WTC11 (cell line): ENCODE data around the gene ZBP1. TPM values are rescaled to one million over a fixed set of nuclear protein-coding genes. Genes with fewer than 3 reads are reported as not detected.

Experiments used
- ATAC-seq: fragments of 200-7000 bp; cut with Tn5 transposase; 2 replicates; pipeline ENCODE4 v1.10.0; 2021; ENCODE audit warnings: mild to moderate bottlenecking, moderate library complexity
- CTCF ChIA-PET: fragments of 300-600 bp; sonication (Branson Sonifier 250); formaldehyde crosslinking; loops from one replicate; lab custom pipeline; 2021; ENCODE audit warnings: antibody characterized with exemption; lab: Charles Lee
- POLR2A ChIA-PET: fragments of 350-600 bp; sonication (Branson Sonifier 250); formaldehyde crosslinking; loops from one replicate; lab custom pipeline; 2021; ENCODE audit warnings: antibody characterized with exemption; lab: Charles Lee
- DNase-seq: peaks from one replicate; pipeline ENCODE4 v3.0.0; 2021; ENCODE audit warnings: low spot score
- H3K27ac Mint-ChIP-seq: 2 replicates; pipeline ENCODE4 v1.8.0; 2021; ENCODE audit warnings: mixed read lengths
- H3K27me3 Mint-ChIP-seq: 2 replicates; pipeline ENCODE4 v1.8.0; 2021; ENCODE audit warnings: low read depth, mild to moderate bottlenecking, moderate library complexity, mixed read lengths
- H3K36me3 Mint-ChIP-seq: 2 replicates; pipeline ENCODE4 v1.8.0; 2021; ENCODE audit warnings: mixed read lengths
- H3K4me1 Mint-ChIP-seq: 2 replicates; pipeline ENCODE4 v1.8.0; 2022; ENCODE audit warnings: mixed read lengths
- H3K4me3 Mint-ChIP-seq: 2 replicates; pipeline ENCODE4 v1.8.0; 2021; ENCODE audit warnings: mild to moderate bottlenecking, moderate library complexity, mixed read lengths
- H3K9me3 Mint-ChIP-seq: 2 replicates; pipeline ENCODE4 v1.8.0; 2021; ENCODE audit warnings: mixed read lengths
- ELF4 ChIP-seq: sonication (generic); formaldehyde crosslinking; IDR thresholded peaks from 2 replicates; pipeline ENCODE4 v1.8.1; 2022; ENCODE audit warnings: low read depth, mild to moderate bottlenecking, moderate library complexity, missing genetic modification reagents
- ETV6 ChIP-seq: sonication (generic); formaldehyde crosslinking; IDR thresholded peaks from 2 replicates; pipeline ENCODE4 v1.8.1; 2022; ENCODE audit warnings: mild to moderate bottlenecking, missing genetic modification reagents
- IRF2 ChIP-seq: sonication (generic); formaldehyde crosslinking; IDR thresholded peaks from 2 replicates; pipeline ENCODE4 v1.8.0; 2022; ENCODE audit warnings: low read depth, missing genetic modification reagents, borderline replicate concordance
- NR2C2 ChIP-seq: sonication (generic); formaldehyde crosslinking; IDR thresholded peaks from 2 replicates; pipeline ENCODE4 v1.8.0; 2022; ENCODE audit warnings: mild to moderate bottlenecking, missing genetic modification reagents
- OVOL2 ChIP-seq: fragments of 250-450 bp; sonication (Bioruptor Pico); IDR thresholded peaks from 2 replicates; pipeline ENCODE4 v1.9.0; 2021; ENCODE audit warnings: mild to moderate bottlenecking, borderline replicate concordance
- TCF7 ChIP-seq: sonication (generic); formaldehyde crosslinking; IDR thresholded peaks from 2 replicates; pipeline ENCODE4 v1.8.0; 2022; ENCODE audit warnings: mild to moderate bottlenecking, low read depth, missing genetic modification reagents, moderate library complexity
- ZNF121 ChIP-seq: sonication (generic); formaldehyde crosslinking; IDR thresholded peaks from 2 replicates; pipeline ENCODE4 v1.8.0; 2023; ENCODE audit warnings: missing genetic modification reagents
- ZNF232 ChIP-seq: sonication (generic); formaldehyde crosslinking; IDR thresholded peaks from 2 replicates; pipeline ENCODE4 v1.8.0; 2022; ENCODE audit warnings: mild to moderate bottlenecking, missing genetic modification reagents
- ZNF263 ChIP-seq: sonication (generic); formaldehyde crosslinking; IDR thresholded peaks from 2 replicates; pipeline ENCODE4 v1.8.1; 2022; ENCODE audit warnings: low read depth, mild to moderate bottlenecking, moderate library complexity, missing genetic modification reagents
- ZNF423 ChIP-seq: fragments of 250-450 bp; sonication (Bioruptor Pico); IDR thresholded peaks from 2 replicates; pipeline ENCODE4 v2.1.2; 2022; ENCODE audit warnings: mild to moderate bottlenecking, moderate library complexity
- total RNA-seq: library from RNA; stranded (reverse); gene quantifications from 3 replicates; pipeline ENCODE4 v1.2.3, GENCODE V29; 2021
- TF ChIP-seq, protein P1 (sequence below): sonication (generic); formaldehyde crosslinking; IDR thresholded peaks from 2 replicates; pipeline ENCODE4 v1.8.1; 2023; ENCODE audit warnings: mild to moderate bottlenecking, missing genetic modification reagents, borderline replicate concordance
- TF ChIP-seq, protein P2 (sequence below): sonication (generic); formaldehyde crosslinking; IDR thresholded peaks from 2 replicates; pipeline ENCODE4 v1.8.0; 2023; ENCODE audit warnings: mild to moderate bottlenecking, missing genetic modification reagents
- TF ChIP-seq, protein P3 (sequence below): fragments of 250-450 bp; sonication (Bioruptor Pico); IDR thresholded peaks from 2 replicates; pipeline ENCODE4 v1.8.0; 2021; ENCODE audit warnings: mild to moderate bottlenecking
- TF ChIP-seq, protein P4 (sequence below): sonication (generic); formaldehyde crosslinking; IDR thresholded peaks from 2 replicates; pipeline ENCODE4 v1.8.0; 2022; ENCODE audit warnings: mild to moderate bottlenecking, missing genetic modification reagents
- TF ChIP-seq, protein P5 (sequence below): sonication (generic); formaldehyde crosslinking; conservative IDR thresholded peaks from 2 replicates; pipeline ENCODE4 v1.8.1; 2023; ENCODE audit warnings: mild to moderate bottlenecking, low read depth, missing genetic modification reagents, moderate library complexity

ZBP1 gene
- total RNA-seq, 1 experiment from 2014 or later, result not detected

DNA sequence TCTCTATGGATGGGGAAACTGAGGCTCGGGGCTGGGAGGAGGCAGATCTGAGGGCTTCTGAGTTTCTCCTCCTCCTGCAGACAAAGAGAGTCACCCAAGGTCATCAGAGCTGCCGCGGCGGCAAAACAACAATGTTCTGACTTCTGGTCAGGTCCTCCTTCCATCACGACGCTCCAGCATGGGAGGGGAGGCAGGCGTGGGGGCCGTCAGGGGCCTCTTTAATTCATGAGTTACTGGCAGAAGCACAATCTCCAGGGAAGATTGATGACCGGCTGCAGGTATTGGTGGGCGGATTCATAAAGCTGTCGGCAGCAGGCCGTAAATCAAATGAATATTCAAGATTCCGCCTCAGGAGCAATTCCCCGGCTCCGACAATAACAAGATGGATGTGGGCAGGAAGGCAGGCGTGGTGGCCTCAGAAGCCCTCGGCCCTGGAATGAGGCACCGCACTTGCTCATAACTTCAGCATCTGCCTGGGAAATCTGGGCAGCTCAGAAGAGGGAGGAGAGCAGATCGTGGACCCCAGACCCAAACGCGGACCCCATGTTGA is 40.3 kb downstream of the ZBP1 start:
- DNase-seq, result no peak
- Mint-ChIP-seq H3K9me3 (no peaks in the 10 kb centered on the region), H3K27me3 (peaks cover 3% of the 10 kb centered on the region; the same call in 1 of the 2 replicates), H3K27ac (no peak overlapping the region), H3K4me3 (no peak overlapping the region), H3K36me3 (no peaks in the 10 kb centered on the region)
- ATAC-seq, result no peak
- POLR2A ChIA-PET, result no interaction called here
- TF ChIP-seq OVOL2 (CRISPR knock-in tag), result no peak
- TF ChIP-seq, protein P1, sequence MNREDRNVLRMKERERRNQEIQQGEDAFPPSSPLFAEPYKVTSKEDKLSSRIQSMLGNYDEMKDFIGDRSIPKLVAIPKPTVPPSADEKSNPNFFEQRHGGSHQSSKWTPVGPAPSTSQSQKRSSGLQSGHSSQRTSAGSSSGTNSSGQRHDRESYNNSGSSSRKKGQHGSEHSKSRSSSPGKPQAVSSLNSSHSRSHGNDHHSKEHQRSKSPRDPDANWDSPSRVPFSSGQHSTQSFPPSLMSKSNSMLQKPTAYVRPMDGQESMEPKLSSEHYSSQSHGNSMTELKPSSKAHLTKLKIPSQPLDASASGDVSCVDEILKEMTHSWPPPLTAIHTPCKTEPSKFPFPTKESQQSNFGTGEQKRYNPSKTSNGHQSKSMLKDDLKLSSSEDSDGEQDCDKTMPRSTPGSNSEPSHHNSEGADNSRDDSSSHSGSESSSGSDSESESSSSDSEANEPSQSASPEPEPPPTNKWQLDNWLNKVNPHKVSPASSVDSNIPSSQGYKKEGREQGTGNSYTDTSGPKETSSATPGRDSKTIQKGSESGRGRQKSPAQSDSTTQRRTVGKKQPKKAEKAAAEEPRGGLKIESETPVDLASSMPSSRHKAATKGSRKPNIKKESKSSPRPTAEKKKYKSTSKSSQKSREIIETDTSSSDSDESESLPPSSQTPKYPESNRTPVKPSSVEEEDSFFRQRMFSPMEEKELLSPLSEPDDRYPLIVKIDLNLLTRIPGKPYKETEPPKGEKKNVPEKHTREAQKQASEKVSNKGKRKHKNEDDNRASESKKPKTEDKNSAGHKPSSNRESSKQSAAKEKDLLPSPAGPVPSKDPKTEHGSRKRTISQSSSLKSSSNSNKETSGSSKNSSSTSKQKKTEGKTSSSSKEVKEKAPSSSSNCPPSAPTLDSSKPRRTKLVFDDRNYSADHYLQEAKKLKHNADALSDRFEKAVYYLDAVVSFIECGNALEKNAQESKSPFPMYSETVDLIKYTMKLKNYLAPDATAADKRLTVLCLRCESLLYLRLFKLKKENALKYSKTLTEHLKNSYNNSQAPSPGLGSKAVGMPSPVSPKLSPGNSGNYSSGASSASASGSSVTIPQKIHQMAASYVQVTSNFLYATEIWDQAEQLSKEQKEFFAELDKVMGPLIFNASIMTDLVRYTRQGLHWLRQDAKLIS (CRISPR knock-in tag), result no peak
- TF ChIP-seq IRF2, result no peak
- TF ChIP-seq ELF4 (CRISPR knock-in tag), result no peak
- no peak for TF ChIP-seq ETV6
- TF ChIP-seq ZNF263 (CRISPR knock-in tag), result no peak
- TF ChIP-seq, all 79 proteins: peak for 0
- H3K4me1 Mint-ChIP-seq, result peaks cover 18% of the 10 kb centered on the region
- CTCF ChIA-PET, result interaction anchor here (1.8 kb wide), 1 partner anchor 52 kb away, joined by 6 read pairs; no protein-coding TSS in a partner anchor

DNA sequence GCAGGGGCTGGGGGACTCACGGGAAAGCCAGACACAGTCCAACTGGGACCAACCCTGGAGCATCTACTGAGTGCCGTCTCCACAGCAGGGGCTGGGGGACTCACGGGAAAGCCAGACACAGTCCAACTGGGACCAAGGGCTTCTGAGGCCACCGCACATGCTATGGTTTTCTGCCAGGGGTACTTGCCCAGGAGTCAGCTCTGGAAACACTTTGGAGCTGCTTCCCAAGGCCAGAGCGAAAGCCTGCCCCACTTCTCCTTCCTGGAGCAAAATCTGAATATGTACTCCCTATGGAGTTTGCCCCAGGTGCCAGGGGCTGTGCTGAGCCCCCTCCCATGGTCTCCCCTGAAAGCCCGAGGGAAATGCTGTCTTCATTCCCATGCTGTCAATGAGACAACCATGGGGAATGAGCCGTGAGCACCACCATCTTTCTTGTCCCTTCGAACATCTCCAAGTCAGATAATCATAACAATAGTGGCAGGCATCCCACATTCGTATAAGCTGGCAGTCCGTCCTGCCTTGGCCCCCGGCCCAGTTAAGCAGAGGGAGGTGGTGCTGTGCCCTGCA is 40.8 kb downstream of the ZBP1 start:
- TF ChIP-seq NR2C2 (CRISPR knock-in tag) (no peak), ZNF121 (no peak), TCF7 (CRISPR knock-in tag) (no peak), ZNF423 (CRISPR knock-in tag) (no peak), ZNF232 (CRISPR knock-in tag) (no peak)
- TF ChIP-seq, protein P2, sequence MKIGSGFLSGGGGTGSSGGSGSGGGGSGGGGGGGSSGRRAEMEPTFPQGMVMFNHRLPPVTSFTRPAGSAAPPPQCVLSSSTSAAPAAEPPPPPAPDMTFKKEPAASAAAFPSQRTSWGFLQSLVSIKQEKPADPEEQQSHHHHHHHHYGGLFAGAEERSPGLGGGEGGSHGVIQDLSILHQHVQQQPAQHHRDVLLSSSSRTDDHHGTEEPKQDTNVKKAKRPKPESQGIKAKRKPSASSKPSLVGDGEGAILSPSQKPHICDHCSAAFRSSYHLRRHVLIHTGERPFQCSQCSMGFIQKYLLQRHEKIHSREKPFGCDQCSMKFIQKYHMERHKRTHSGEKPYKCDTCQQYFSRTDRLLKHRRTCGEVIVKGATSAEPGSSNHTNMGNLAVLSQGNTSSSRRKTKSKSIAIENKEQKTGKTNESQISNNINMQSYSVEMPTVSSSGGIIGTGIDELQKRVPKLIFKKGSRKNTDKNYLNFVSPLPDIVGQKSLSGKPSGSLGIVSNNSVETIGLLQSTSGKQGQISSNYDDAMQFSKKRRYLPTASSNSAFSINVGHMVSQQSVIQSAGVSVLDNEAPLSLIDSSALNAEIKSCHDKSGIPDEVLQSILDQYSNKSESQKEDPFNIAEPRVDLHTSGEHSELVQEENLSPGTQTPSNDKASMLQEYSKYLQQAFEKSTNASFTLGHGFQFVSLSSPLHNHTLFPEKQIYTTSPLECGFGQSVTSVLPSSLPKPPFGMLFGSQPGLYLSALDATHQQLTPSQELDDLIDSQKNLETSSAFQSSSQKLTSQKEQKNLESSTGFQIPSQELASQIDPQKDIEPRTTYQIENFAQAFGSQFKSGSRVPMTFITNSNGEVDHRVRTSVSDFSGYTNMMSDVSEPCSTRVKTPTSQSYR, result no peak
- TF ChIP-seq, protein P3, sequence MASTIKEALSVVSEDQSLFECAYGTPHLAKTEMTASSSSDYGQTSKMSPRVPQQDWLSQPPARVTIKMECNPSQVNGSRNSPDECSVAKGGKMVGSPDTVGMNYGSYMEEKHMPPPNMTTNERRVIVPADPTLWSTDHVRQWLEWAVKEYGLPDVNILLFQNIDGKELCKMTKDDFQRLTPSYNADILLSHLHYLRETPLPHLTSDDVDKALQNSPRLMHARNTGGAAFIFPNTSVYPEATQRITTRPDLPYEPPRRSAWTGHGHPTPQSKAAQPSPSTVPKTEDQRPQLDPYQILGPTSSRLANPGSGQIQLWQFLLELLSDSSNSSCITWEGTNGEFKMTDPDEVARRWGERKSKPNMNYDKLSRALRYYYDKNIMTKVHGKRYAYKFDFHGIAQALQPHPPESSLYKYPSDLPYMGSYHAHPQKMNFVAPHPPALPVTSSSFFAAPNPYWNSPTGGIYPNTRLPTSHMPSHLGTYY (CRISPR knock-in tag), result no peak
- TF ChIP-seq, protein P4, sequence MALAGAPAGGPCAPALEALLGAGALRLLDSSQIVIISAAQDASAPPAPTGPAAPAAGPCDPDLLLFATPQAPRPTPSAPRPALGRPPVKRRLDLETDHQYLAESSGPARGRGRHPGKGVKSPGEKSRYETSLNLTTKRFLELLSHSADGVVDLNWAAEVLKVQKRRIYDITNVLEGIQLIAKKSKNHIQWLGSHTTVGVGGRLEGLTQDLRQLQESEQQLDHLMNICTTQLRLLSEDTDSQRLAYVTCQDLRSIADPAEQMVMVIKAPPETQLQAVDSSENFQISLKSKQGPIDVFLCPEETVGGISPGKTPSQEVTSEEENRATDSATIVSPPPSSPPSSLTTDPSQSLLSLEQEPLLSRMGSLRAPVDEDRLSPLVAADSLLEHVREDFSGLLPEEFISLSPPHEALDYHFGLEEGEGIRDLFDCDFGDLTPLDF, result no peak
- TF ChIP-seq, protein P5, sequence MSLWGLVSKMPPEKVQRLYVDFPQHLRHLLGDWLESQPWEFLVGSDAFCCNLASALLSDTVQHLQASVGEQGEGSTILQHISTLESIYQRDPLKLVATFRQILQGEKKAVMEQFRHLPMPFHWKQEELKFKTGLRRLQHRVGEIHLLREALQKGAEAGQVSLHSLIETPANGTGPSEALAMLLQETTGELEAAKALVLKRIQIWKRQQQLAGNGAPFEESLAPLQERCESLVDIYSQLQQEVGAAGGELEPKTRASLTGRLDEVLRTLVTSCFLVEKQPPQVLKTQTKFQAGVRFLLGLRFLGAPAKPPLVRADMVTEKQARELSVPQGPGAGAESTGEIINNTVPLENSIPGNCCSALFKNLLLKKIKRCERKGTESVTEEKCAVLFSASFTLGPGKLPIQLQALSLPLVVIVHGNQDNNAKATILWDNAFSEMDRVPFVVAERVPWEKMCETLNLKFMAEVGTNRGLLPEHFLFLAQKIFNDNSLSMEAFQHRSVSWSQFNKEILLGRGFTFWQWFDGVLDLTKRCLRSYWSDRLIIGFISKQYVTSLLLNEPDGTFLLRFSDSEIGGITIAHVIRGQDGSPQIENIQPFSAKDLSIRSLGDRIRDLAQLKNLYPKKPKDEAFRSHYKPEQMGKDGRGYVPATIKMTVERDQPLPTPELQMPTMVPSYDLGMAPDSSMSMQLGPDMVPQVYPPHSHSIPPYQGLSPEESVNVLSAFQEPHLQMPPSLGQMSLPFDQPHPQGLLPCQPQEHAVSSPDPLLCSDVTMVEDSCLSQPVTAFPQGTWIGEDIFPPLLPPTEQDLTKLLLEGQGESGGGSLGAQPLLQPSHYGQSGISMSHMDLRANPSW (CRISPR knock-in tag), result no peak
- ATAC-seq, result no peak
- no peaks in the 10 kb centered on the region for H3K9me3 Mint-ChIP-seq
- no peak overlapping the region for H3K4me3 Mint-ChIP-seq
- H3K36me3 Mint-ChIP-seq, result no peaks in the 10 kb centered on the region
- peaks cover 18% of the 10 kb centered on the region for H3K4me1 Mint-ChIP-seq
- ChIA-PET POLR2A (no interaction called here), CTCF (interaction anchor here (1.8 kb wide), 1 partner anchor 52 kb away, joined by 6 read pairs; no protein-coding TSS in a partner anchor)
- no peak for DNase-seq
- H3K27me3 Mint-ChIP-seq, result peaks cover 3% of the 10 kb centered on the region; the same call in 1 of the 2 replicates
- no peak overlapping the region for H3K27ac Mint-ChIP-seq
